ENCODE data around the gene GNAO1.

DNA sequence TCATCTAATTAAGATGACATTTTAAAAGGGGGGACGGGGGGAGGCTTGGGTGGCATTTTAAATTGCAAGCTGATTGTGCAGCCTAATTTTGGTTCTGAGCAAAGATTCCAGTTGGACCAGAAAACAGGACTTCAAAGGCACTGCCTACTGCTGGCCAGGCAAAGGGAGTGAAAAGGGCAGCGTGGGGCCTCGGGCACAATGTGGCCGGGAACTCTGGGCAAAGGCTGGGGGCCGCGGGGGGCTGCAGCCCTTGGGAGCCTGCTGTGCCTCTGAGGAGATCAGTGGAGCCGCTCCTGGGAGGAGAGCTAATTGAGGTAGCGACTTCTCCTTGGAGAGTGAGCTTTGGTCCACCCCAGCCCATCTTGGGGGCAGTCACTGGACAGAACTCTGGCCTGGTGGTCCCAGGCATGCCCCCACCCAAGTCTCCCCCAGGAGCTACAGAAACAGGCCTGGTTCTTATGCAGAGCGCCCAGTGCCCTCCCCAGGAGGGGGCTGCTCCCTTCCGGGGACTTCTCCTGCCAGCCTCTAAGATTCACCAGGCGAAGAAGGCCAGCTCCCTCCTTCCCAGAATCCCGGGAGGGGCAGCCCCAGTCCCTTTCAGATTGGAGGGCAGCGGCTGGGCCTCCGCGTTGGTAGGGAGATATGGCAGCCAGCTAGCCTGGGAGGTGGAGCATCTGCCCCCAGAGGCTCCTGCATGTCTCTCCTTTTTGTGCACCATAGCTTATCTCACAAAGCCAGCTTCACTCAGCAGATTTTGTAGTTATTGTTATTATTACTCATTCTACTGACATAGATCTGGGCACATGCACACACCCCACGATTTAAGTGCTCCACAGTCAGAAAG is 115.6 kb downstream of the GNAO1 start:
- TF ChIP-seq, protein P1, sequence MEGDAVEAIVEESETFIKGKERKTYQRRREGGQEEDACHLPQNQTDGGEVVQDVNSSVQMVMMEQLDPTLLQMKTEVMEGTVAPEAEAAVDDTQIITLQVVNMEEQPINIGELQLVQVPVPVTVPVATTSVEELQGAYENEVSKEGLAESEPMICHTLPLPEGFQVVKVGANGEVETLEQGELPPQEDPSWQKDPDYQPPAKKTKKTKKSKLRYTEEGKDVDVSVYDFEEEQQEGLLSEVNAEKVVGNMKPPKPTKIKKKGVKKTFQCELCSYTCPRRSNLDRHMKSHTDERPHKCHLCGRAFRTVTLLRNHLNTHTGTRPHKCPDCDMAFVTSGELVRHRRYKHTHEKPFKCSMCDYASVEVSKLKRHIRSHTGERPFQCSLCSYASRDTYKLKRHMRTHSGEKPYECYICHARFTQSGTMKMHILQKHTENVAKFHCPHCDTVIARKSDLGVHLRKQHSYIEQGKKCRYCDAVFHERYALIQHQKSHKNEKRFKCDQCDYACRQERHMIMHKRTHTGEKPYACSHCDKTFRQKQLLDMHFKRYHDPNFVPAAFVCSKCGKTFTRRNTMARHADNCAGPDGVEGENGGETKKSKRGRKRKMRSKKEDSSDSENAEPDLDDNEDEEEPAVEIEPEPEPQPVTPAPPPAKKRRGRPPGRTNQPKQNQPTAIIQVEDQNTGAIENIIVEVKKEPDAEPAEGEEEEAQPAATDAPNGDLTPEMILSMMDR (conservative IDR thresholded peaks at IDR 0.05; ENCODE audit: low read depth, low read length): no peak
- no peak for TF ChIP-seq EZH2 (IDR thresholded peaks at IDR 0.05; ENCODE audit: borderline replicate concordance, low read depth, low read length, poor library complexity, severe bottlenecking)
